Tibial nerve (tissue), 4 donors: ENCODE data around the gene KCNG4.

Experiments used
- CTCF ChIP-seq, 5 experiments: fragments of 200-600 bp in 3 of 5; fragments of 450-650 bp in 2 of 5; sonication (generic) in 3 of 5; IDR thresholded peaks; one replicate each; pipeline ENCODE4 v1.5.1; 2016 to 2019; ENCODE audit warnings: antibody characterized with exemption in 5 of 5, mild to moderate bottlenecking in 3 of 5, moderate library complexity in 2 of 5
- EP300 ChIP-seq, 2 donors: sonication (generic); formaldehyde crosslinking; IDR thresholded peaks; one replicate each; pipeline ENCODE4 v1.6.1; 2017; ENCODE audit warnings: antibody characterized with exemption in 2 of 2, mild to moderate bottlenecking in 1 of 2
- POLR2A ChIP-seq, 2 donors: fragments of 450-650 bp; IDR thresholded peaks; one replicate each; pipeline ENCODE4 v1.6.1; 2017; ENCODE audit warnings: antibody characterized with exemption in 2 of 2, mild to moderate bottlenecking in 2 of 2, moderate library complexity in 2 of 2

GRCh38 chr16:84245956-84246678 is 6.3 kb upstream of the KCNG4 start:
- no peak for TF ChIP-seq CTCF (IDR thresholded peaks at IDR 0.05)
- TF ChIP-seq POLR2A (IDR thresholded peaks at IDR 0.05), result no peak
- TF ChIP-seq EP300 (IDR thresholded peaks at IDR 0.05), result no peak
